GM15510 (cell line): Measurements from ENCODE around the gene TFAM.

ENCODE experiments used
- POLR2A ChIP-seq: IDR thresholded peaks from 3 replicates; pipeline ENCODE4 v1.6.1; 2011; ENCODE audit warnings: borderline replicate concordance; ENCODE audit not compliant: insufficient read length; ENCODE audit errors: extremely low read depth

The TFAM gene

GRCh38 chr10:58360412-58361004 is 24.7 kb upstream of the TFAM start:
- TF ChIP-seq POLR2A, result no peak

- TF ChIP-seq POLR2A, result no peak
Observed at GRCh38 chr10:58361353-58361752, 23.9 kb upstream of the TFAM start.

GRCh38 chr10:58362027-58362789 is 23.0 kb upstream of the TFAM start:
- TF ChIP-seq POLR2A, result no peak

- no peak for TF ChIP-seq POLR2A
Observed at GRCh38 chr10:58367069-58367468, 18.1 kb upstream of the TFAM start.

GRCh38 chr10:58371473-58371872 is 13.7 kb upstream of the TFAM start:
- TF ChIP-seq POLR2A, result no peak

- TF ChIP-seq POLR2A, result no peak
Observed at GRCh38 chr10:58372607-58373441, 12.4 kb upstream of the TFAM start.

- no peak for TF ChIP-seq POLR2A
Observed at GRCh38 chr10:58373442-58373827, 11.8 kb upstream of the TFAM start.

GRCh38 chr10:58382489-58382995 is 2.7 kb upstream of the TFAM start:
- no peak for TF ChIP-seq POLR2A

- no peak for TF ChIP-seq POLR2A
Observed at GRCh38 chr10:58384095-58384494, 1.1 kb upstream of the TFAM start.

GRCh38 chr10:58384544-58384998 is 639 bp upstream of the TFAM start:
- no peak for TF ChIP-seq POLR2A

- no peak for TF ChIP-seq POLR2A
Observed at GRCh38 chr10:58385784-58386112, 538 bp downstream of the TFAM start.

GRCh38 chr10:58389024-58389423 is 3.8 kb downstream of the TFAM start:
- TF ChIP-seq POLR2A, result no peak

GRCh38 chr10:58393317-58393716 is 8.1 kb downstream of the TFAM start:
- no peak for TF ChIP-seq POLR2A

GRCh38 chr10:58394471-58394870 is 9.3 kb downstream of the TFAM start:
- TF ChIP-seq POLR2A, result no peak

- no peak for TF ChIP-seq POLR2A
Observed at GRCh38 chr10:58396057-58396456, 10.8 kb downstream of the TFAM start.
